ENCODE results near the gene GAA.

DNA sequence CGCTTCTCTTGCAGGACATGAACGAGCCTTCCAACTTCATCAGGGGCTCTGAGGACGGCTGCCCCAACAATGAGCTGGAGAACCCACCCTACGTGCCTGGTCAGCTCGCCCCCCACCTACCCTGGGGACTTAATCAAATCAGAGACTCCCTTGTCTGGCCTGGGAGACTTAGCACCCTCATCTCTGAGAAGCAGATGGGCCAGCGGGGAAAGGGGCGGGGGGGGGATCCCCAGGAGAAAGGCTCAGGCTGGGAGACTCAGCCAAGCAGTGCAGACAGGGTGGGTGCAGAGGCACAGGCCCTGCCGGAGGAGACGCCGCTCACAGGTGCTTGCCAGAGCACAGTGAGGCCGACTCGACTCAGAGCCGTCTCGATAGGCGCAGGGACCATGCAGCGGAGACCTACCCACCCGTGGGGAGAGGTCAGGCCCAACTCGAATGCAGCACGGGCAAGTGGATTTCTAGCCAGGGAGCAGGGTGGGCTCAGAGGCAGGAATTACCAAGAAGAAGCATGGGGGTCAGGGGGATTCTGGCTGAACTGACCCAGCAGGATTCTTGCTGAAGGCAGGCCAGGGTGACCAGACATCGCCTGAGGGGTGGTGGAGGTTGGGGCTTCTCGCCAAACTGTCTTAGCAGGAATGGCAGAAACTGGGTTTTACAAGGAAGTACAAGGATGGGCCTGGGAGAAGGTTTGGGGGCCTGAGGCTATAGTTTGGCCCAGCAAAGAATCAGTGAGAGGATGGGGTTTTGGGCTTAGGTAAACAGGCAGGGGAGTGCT lies 9.7 kb downstream of the GAA start:
- TF ChIP-seq, protein P1, sequence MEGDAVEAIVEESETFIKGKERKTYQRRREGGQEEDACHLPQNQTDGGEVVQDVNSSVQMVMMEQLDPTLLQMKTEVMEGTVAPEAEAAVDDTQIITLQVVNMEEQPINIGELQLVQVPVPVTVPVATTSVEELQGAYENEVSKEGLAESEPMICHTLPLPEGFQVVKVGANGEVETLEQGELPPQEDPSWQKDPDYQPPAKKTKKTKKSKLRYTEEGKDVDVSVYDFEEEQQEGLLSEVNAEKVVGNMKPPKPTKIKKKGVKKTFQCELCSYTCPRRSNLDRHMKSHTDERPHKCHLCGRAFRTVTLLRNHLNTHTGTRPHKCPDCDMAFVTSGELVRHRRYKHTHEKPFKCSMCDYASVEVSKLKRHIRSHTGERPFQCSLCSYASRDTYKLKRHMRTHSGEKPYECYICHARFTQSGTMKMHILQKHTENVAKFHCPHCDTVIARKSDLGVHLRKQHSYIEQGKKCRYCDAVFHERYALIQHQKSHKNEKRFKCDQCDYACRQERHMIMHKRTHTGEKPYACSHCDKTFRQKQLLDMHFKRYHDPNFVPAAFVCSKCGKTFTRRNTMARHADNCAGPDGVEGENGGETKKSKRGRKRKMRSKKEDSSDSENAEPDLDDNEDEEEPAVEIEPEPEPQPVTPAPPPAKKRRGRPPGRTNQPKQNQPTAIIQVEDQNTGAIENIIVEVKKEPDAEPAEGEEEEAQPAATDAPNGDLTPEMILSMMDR (conservative IDR thresholded peaks at IDR 0.05; ENCODE audit: low read length) = no peak
- no peak for TF ChIP-seq EZH2phosphoT487 (IDR thresholded peaks at IDR 0.05; ENCODE audit: borderline replicate concordance, low read depth, low read length)
